Measurements from ENCODE around the gene VAV1. TPM values are rescaled to one million over a fixed set of nuclear protein-coding genes. Genes with fewer than 3 reads are reported as not detected.

VAV1 gene
- total and polyA plus RNA-seq, 2 donors (not counting 1 experiment from before 2014, with no cell fraction given) = 62.7 to 98.8 TPM

- Histone ChIP-seq H3K27ac (ENCODE audit: low read length in 2 of 2) (peak overlapping the region; percentile 64), H3K4me1 (ENCODE audit: control insufficient read depth in 2 of 2, insufficient read depth in 2 of 2, low read length in 2 of 2) (peaks cover 37 to 50% of the 10 kb centered on the region in 2 donors), H3K36me3 (replicated peaks in 1 of 2; ENCODE audit: control extremely low read depth in 1 of 2, control insufficient read depth in 1 of 2, extremely low read depth in 1 of 2, insufficient read depth in 2 of 2, low read length in 1 of 2) (peaks cover 0 to 7% of the 10 kb centered on the region in 2 experiments), H3K4me2 (replicated peaks; ENCODE audit: low read depth, low read length, poor library complexity, severe bottlenecking) (peak overlapping the region; percentile 89), H3K79me2 (ENCODE audit: control insufficient read depth, insufficient read depth, low read length) (peaks cover 8% of the 10 kb centered on the region), H3K9ac (ENCODE audit: low read length) (peak overlapping the region; percentile 61), H3K9me3 (ENCODE audit: control extremely low read depth in 1 of 3, control insufficient read depth in 2 of 3, insufficient read depth in 1 of 3, low read length in 2 of 3) (no peaks in the 10 kb centered on the region), H2AFZ (ENCODE audit: insufficient read depth, low read depth, low read length, poor library complexity, severe bottlenecking) (peak overlapping the region; percentile 31), H4K20me1 (ENCODE audit: control insufficient read depth, insufficient read depth, low read length, poor library complexity, severe bottlenecking) (no peaks in the 10 kb centered on the region), H3K4me3 (ENCODE audit: control extremely low read depth in 1 of 5, extremely low read depth in 1 of 5, insufficient read depth in 1 of 5, low read depth in 2 of 5, low read length in 4 of 5) (peak overlapping the region in 4 of 5 experiments; percentile 55 to 74 (median 63)), H3K27me3 (replicated peaks in 1 of 4; ENCODE audit: control extremely low read depth in 1 of 4, control insufficient read depth in 3 of 4, insufficient read depth in 4 of 4, low read length in 3 of 4) (no peaks in the 10 kb centered on the region)
- POLR2A ChIA-PET = interaction anchor here (1.1 to 4.5 kb wide), 2 partner anchors 31 to 62 kb away, joined by 3 to 17 read pairs; partner anchors contain the start of gene VAV1
- H3K27ac Mint-ChIP-seq = peak overlapping the region; percentile 91
- H3K4me3 Mint-ChIP-seq = peak overlapping the region; percentile 91
- peaks cover 37% of the 10 kb centered on the region for H3K4me1 Mint-ChIP-seq
- H3K9me3 Mint-ChIP-seq (ENCODE audit: insufficient read depth) = no peaks in the 10 kb centered on the region
- CTCF ChIA-PET = interaction anchor here (1.0 to 5.3 kb wide), 4 partner anchors 28 to 123 kb away, joined by 3 to 41 read pairs (median 4); partner anchors contain the start of gene VAV1
- 0% methylated on average over 36 of the region's 46 CpGs for WGBS (ENCODE audit: insufficient coverage)
- ATAC-seq (ENCODE audit: low read depth) (no peak), DNase-seq (peak; percentile 82)
- intact Hi-C loops (cut with micrococcal nuclease) = no loop called here
- no peak for TF ChIP-seq EZH2 (IDR thresholded peaks at IDR 0.05; ENCODE audit: borderline replicate concordance, insufficient read depth, low read depth, low read length, poor library complexity, severe bottlenecking)
- TF ChIP-seq CTCF (IDR thresholded peaks at IDR 0.05) = no peak
- H3K27me3 Mint-ChIP-seq = no peaks in the 10 kb centered on the region
Measured at GRCh38 chr19:6740589-6741343, 31.7 kb upstream of the VAV1 start.

- CTCF ChIA-PET = interaction anchor here (0.7 to 2.5 kb wide), 4 partner anchors 11 to 116 kb away, joined by 3 to 10 read pairs (median 4); partner anchors contain the start of gene VAV1
- no peak overlapping the region for H3K9ac ChIP-seq (ENCODE audit: low read length)
Measured at GRCh38 chr19:6743066-6743465, 29.4 kb upstream of the VAV1 start.

More at GRCh38 chr19:6743066-6743465, 29.4 kb upstream of the VAV1 start:
- no peak overlapping the region for H3K4me2 ChIP-seq (replicated peaks; ENCODE audit: low read depth, low read length, poor library complexity, severe bottlenecking)
- no peaks in the 10 kb centered on the region for H3K27me3 ChIP-seq (replicated peaks in 1 of 4; ENCODE audit: control extremely low read depth in 1 of 4, control insufficient read depth in 3 of 4, insufficient read depth in 4 of 4, low read length in 3 of 4)
- peaks cover 0 to 15% of the 10 kb centered on the region in 2 experiments for H3K36me3 ChIP-seq (replicated peaks in 1 of 2; ENCODE audit: control extremely low read depth in 1 of 2, control insufficient read depth in 1 of 2, extremely low read depth in 1 of 2, insufficient read depth in 2 of 2, low read length in 1 of 2)
- H3K27me3 Mint-ChIP-seq = no peaks in the 10 kb centered on the region
- TF ChIP-seq CTCF (IDR thresholded peaks at IDR 0.05) (no peak), EZH2 (IDR thresholded peaks at IDR 0.05; ENCODE audit: borderline replicate concordance, insufficient read depth, low read depth, low read length, poor library complexity, severe bottlenecking) (no peak)
- H3K9me3 ChIP-seq (ENCODE audit: control extremely low read depth in 1 of 3, control insufficient read depth in 2 of 3, insufficient read depth in 1 of 3, low read length in 2 of 3) = no peaks in the 10 kb centered on the region
- WGBS (ENCODE audit: insufficient coverage) = 96% methylated on average over 4 of the region's 7 CpGs
- peak overlapping the region; percentile 43 for H3K27ac Mint-ChIP-seq
- peaks cover 27 to 33% of the 10 kb centered on the region in 2 donors for H3K4me1 ChIP-seq (ENCODE audit: control insufficient read depth in 2 of 2, insufficient read depth in 2 of 2, low read length in 2 of 2)
- DNase-seq (no peak), ATAC-seq (ENCODE audit: low read depth) (no peak)
- H3K9me3 Mint-ChIP-seq (ENCODE audit: insufficient read depth) = no peaks in the 10 kb centered on the region
- H3K4me3 Mint-ChIP-seq = no peak overlapping the region
- POLR2A ChIA-PET = interaction anchor here (0.7 kb wide), 1 partner anchor 9 kb away, joined by 3 read pairs; no protein-coding TSS in a partner anchor
- no peaks in the 10 kb centered on the region for H3K79me2 ChIP-seq (ENCODE audit: control insufficient read depth, insufficient read depth, low read length)
- no peaks in the 10 kb centered on the region for H4K20me1 ChIP-seq (ENCODE audit: control insufficient read depth, insufficient read depth, low read length, poor library complexity, severe bottlenecking)
- H3K4me1 Mint-ChIP-seq = peaks cover 22% of the 10 kb centered on the region
- H3K4me3 ChIP-seq (ENCODE audit: control extremely low read depth in 1 of 5, extremely low read depth in 1 of 5, insufficient read depth in 1 of 5, low read depth in 2 of 5, low read length in 4 of 5) = no peak overlapping the region
- no peak overlapping the region for H2AFZ ChIP-seq (ENCODE audit: insufficient read depth, low read depth, low read length, poor library complexity, severe bottlenecking)
- intact Hi-C loops (cut with micrococcal nuclease) = no loop called here
- H3K27ac ChIP-seq (ENCODE audit: low read length in 2 of 2) = no peak overlapping the region
